ENCODE data around the gene CA10. TPM values are rescaled to one million over a fixed set of nuclear protein-coding genes. Genes with fewer than 3 reads are reported as not detected.

The CA10 gene
- total and polyA plus RNA-seq, 9 of the 15 experiments (the other 6 are each of a cell fraction or from before 2014, with no cell fraction given) = not detected

DNA sequence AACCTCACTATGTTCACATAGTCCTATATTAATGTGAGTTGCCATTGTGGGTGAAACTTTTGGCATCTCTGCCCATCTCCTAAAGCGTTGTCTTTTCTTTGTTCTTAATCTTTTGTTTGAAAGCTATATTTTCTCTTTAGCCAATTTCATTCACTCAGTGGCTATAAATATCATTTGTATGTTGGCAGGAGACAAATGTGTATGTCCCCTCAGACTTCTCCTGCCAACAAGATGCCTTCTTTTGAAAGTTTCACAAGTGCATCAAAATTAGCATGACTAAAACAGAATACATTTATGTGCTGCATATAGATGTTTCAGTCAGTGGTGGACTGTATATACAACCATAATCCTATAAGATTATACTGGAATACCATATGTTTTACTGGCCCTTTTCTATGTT lies 109.0 kb downstream of the CA10 start (continued):
- TF ChIP-seq NRF1 (conservative IDR thresholded peaks at IDR 0.05 in 1 of 2, IDR thresholded peaks at IDR 0.05 in 1 of 2) (no peak), SRSF3 (IDR thresholded peaks at IDR 0.05; ENCODE audit: insufficient read depth, low read length) (no peak), ELK1 (CRISPR knock-in tag; IDR thresholded peaks at IDR 0.05) (no peak), TCF7 (IDR thresholded peaks at IDR 0.05; ENCODE audit: borderline replicate concordance) (no peak), KDM4B (IDR thresholded peaks at IDR 0.05; ENCODE audit: borderline replicate concordance in 2 of 2, low read depth in 1 of 2) (no peak), ZFP1 (CRISPR knock-in tag; IDR thresholded peaks at IDR 0.05) (no peak)

DNA sequence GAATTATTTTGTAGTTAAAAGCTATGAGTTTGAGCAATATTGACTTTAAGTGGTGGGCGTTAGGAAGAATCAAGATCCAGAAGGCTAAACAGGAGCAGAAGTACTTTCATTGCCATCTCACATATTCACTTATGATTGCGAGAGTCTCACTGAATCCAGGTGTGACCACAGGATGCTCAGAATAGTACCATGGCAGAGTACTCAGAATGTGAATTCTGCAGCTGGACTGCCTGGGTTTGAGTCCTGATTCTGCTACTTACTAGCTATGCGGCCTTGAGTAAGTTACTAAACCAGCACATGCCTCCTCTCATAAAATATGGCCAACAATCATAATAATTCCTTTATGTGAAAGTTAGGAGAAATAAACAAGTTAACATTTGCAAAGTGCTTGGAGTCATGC lies 109.5 kb downstream of the CA10 start:
- H3K27me3 ChIP-seq (ENCODE audit: control insufficient read depth in 2 of 2, insufficient read depth in 2 of 2, low read length in 2 of 2) = no peaks in the 10 kb centered on the region
- ATAC-seq (no peak), DNase-seq (ENCODE audit: extremely low read depth in 1 of 4, low spot score in 3 of 4) (no peak), FAIRE-seq (no peak)
- no peak overlapping the region for H3K9ac ChIP-seq (ENCODE audit: insufficient read depth in 1 of 2, low read depth in 2 of 2, low read length in 2 of 2)
- H3K4me3 ChIP-seq = no peak overlapping the region
- ChIA-PET POLR2A (no interaction called here), CTCF (ENCODE audit: low intra/inter-chr PET ratio) (no interaction called here)
- H3K4me1 ChIP-seq (replicated peaks in 1 of 2; ENCODE audit: control insufficient read depth in 2 of 2, insufficient read depth in 2 of 2, low read length in 2 of 2) = no peaks in the 10 kb centered on the region
- no peak overlapping the region for H2AFZ ChIP-seq (ENCODE audit: low read depth, low read length)
- 2% methylated on average over 3 of the region's 3 CpGs for WGBS (ENCODE audit: insufficient coverage, low coverage, missing lambda C conversion rate)
- no peak overlapping the region for H3K27ac ChIP-seq (ENCODE audit: extremely low read depth, low read depth, low read length)
- no peaks in the 10 kb centered on the region for H3K36me3 ChIP-seq (ENCODE audit: control insufficient read depth, insufficient read depth, low read length)
- no peaks in the 10 kb centered on the region for H3K9me1 ChIP-seq (ENCODE audit: control insufficient read depth, insufficient read depth, low read length)
- BruUV-seq (replicated peaks) = no TSS peak
- in situ Hi-C loops (cut with MboI) (no loop called here), intact Hi-C loops (cut with micrococcal nuclease) (no loop called here)
- no peak overlapping the region for H3K4me2 ChIP-seq (ENCODE audit: insufficient read depth, low read length)
- H3K9me3 ChIP-seq (replicated peaks; ENCODE audit: control insufficient read depth, insufficient read depth, low read depth, low read length) = no peaks in the 10 kb centered on the region
- H4K20me1 ChIP-seq (replicated peaks; ENCODE audit: control insufficient read depth, insufficient read depth, low read length) = no peaks in the 10 kb centered on the region
- no peaks in the 10 kb centered on the region for H3K79me2 ChIP-seq (ENCODE audit: control insufficient read depth, insufficient read depth, low read length)
- TF ChIP-seq, protein P1, sequence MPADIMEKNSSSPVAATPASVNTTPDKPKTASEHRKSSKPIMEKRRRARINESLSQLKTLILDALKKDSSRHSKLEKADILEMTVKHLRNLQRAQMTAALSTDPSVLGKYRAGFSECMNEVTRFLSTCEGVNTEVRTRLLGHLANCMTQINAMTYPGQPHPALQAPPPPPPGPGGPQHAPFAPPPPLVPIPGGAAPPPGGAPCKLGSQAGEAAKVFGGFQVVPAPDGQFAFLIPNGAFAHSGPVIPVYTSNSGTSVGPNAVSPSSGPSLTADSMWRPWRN (IDR thresholded peaks at IDR 0.05; ENCODE audit: low read depth) = no peak
- TF ChIP-seq FOS (IDR thresholded peaks at IDR 0.05; ENCODE audit: extremely low read depth, insufficient read length) = no peak
- no peak for TF ChIP-seq PTBP1 (IDR thresholded peaks at IDR 0.05; ENCODE audit: low read depth, low read length)
- no peak for TF ChIP-seq ZNF507 (tag; conservative IDR thresholded peaks at IDR 0.05)
- no peak for TF ChIP-seq ZBTB8A (IDR thresholded peaks at IDR 0.05; ENCODE audit: partially characterized antibody)
- TF ChIP-seq CHCHD3 (CRISPR knock-in tag; IDR thresholded peaks at IDR 0.05) = no peak
- no peak for TF ChIP-seq ZEB2 (IDR thresholded peaks at IDR 0.05)
- TF ChIP-seq LCOR (CRISPR knock-in tag; IDR thresholded peaks at IDR 0.05) = no peak
- TF ChIP-seq, protein P2, sequence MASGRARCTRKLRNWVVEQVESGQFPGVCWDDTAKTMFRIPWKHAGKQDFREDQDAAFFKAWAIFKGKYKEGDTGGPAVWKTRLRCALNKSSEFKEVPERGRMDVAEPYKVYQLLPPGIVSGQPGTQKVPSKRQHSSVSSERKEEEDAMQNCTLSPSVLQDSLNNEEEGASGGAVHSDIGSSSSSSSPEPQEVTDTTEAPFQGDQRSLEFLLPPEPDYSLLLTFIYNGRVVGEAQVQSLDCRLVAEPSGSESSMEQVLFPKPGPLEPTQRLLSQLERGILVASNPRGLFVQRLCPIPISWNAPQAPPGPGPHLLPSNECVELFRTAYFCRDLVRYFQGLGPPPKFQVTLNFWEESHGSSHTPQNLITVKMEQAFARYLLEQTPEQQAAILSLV (tag; IDR thresholded peaks at IDR 0.05) = no peak

Measured in K562 (cell line).